WTC11 (cell line): ENCODE results near the gene HAPSTR1. TPM values are rescaled to one million over a fixed set of nuclear protein-coding genes. Genes with fewer than 3 reads are reported as not detected.

ENCODE experiments used
- ATAC-seq: fragments of 200-7000 bp; cut with Tn5 transposase; 2 replicates; pipeline ENCODE4 v1.10.0; 2021; ENCODE audit warnings: mild to moderate bottlenecking, moderate library complexity
- CTCF ChIA-PET: fragments of 300-600 bp; sonication (Branson Sonifier 250); formaldehyde crosslinking; loops from one replicate; lab custom pipeline; 2021; ENCODE audit warnings: antibody characterized with exemption; lab: Charles Lee
- POLR2A ChIA-PET: fragments of 350-600 bp; sonication (Branson Sonifier 250); formaldehyde crosslinking; loops from one replicate; lab custom pipeline; 2021; ENCODE audit warnings: antibody characterized with exemption; lab: Charles Lee
- DNase-seq: peaks from one replicate; pipeline ENCODE4 v3.0.0; 2021; ENCODE audit warnings: low spot score
- H3K27ac Mint-ChIP-seq: 2 replicates; pipeline ENCODE4 v1.8.0; 2021; ENCODE audit warnings: mixed read lengths
- H3K27me3 Mint-ChIP-seq: 2 replicates; pipeline ENCODE4 v1.8.0; 2021; ENCODE audit warnings: low read depth, mild to moderate bottlenecking, moderate library complexity, mixed read lengths
- H3K36me3 Mint-ChIP-seq: 2 replicates; pipeline ENCODE4 v1.8.0; 2021; ENCODE audit warnings: mixed read lengths
- H3K4me1 Mint-ChIP-seq: 2 replicates; pipeline ENCODE4 v1.8.0; 2022; ENCODE audit warnings: mixed read lengths
- H3K4me3 Mint-ChIP-seq: 2 replicates; pipeline ENCODE4 v1.8.0; 2021; ENCODE audit warnings: mild to moderate bottlenecking, moderate library complexity, mixed read lengths
- H3K9me3 Mint-ChIP-seq: 2 replicates; pipeline ENCODE4 v1.8.0; 2021; ENCODE audit warnings: mixed read lengths
- CBFB ChIP-seq: sonication (generic); formaldehyde crosslinking; IDR thresholded peaks from 2 replicates; pipeline ENCODE4 v1.8.1; 2022; ENCODE audit warnings: mild to moderate bottlenecking, low read depth, missing genetic modification reagents
- ESRRA ChIP-seq: sonication (generic); formaldehyde crosslinking; IDR thresholded peaks from 2 replicates; pipeline ENCODE4 v1.8.1; 2022; ENCODE audit warnings: mild to moderate bottlenecking, missing genetic modification reagents, borderline replicate concordance
- FOXK1 ChIP-seq: sonication (generic); formaldehyde crosslinking; IDR thresholded peaks from 2 replicates; pipeline ENCODE4 v1.8.0; 2022; ENCODE audit warnings: mild to moderate bottlenecking, moderate library complexity, missing genetic modification reagents
- FOXP1 ChIP-seq: sonication (generic); formaldehyde crosslinking; IDR thresholded peaks from 2 replicates; pipeline ENCODE4 v1.8.0; 2022; ENCODE audit warnings: missing genetic modification reagents, mild to moderate bottlenecking, moderate library complexity, borderline replicate concordance
- MXD4 ChIP-seq: fragments of 250-450 bp; sonication (Bioruptor Pico); IDR thresholded peaks from 2 replicates; pipeline ENCODE4 v1.8.0; 2021; ENCODE audit warnings: mild to moderate bottlenecking, moderate library complexity, borderline replicate concordance
- NFATC4 ChIP-seq: fragments of 250-450 bp; sonication (Bioruptor Pico); IDR thresholded peaks from 2 replicates; pipeline ENCODE4 v1.9.0; 2021; ENCODE audit warnings: mild to moderate bottlenecking
- NFYB ChIP-seq: sonication (generic); formaldehyde crosslinking; conservative IDR thresholded peaks from 2 replicates; pipeline ENCODE4 v1.8.0; 2022; ENCODE audit warnings: low read depth, missing genetic modification reagents
- RELA ChIP-seq: sonication (generic); formaldehyde crosslinking; IDR thresholded peaks from 2 replicates; pipeline ENCODE4 v1.8.1; 2022; ENCODE audit warnings: missing genetic modification reagents, mild to moderate bottlenecking, borderline replicate concordance
- RORB ChIP-seq: fragments of 250-450 bp; sonication (Bioruptor Pico); IDR thresholded peaks from 2 replicates; pipeline ENCODE4 v1.9.0; 2021; ENCODE audit warnings: mild to moderate bottlenecking
- SOX15 ChIP-seq: fragments of 250-450 bp; sonication (Bioruptor Pico); IDR thresholded peaks from 2 replicates; pipeline ENCODE4 v1.9.0; 2021; ENCODE audit warnings: mild to moderate bottlenecking
- TEAD1 ChIP-seq: sonication (generic); formaldehyde crosslinking; IDR thresholded peaks from 2 replicates; pipeline ENCODE4 v1.8.0; 2022; ENCODE audit warnings: mild to moderate bottlenecking, missing genetic modification reagents
- ZNF232 ChIP-seq: sonication (generic); formaldehyde crosslinking; IDR thresholded peaks from 2 replicates; pipeline ENCODE4 v1.8.0; 2022; ENCODE audit warnings: mild to moderate bottlenecking, missing genetic modification reagents
- ZNF671 ChIP-seq: fragments of 250-450 bp; sonication (Bioruptor Pico); IDR thresholded peaks from 2 replicates; pipeline ENCODE4 v1.8.0; 2021; ENCODE audit warnings: mild to moderate bottlenecking
- total RNA-seq: library from RNA; stranded (reverse); gene quantifications from 3 replicates; pipeline ENCODE4 v1.2.3, GENCODE V29; 2021
- TF ChIP-seq, protein P1 (sequence below): sonication (generic); formaldehyde crosslinking; IDR thresholded peaks from 2 replicates; pipeline ENCODE4 v1.8.1; 2022; ENCODE audit warnings: low read depth, mild to moderate bottlenecking, moderate library complexity, missing genetic modification reagents, borderline replicate concordance
- TF ChIP-seq, protein P2 (sequence below): sonication (generic); formaldehyde crosslinking; IDR thresholded peaks from 2 replicates; pipeline ENCODE4 v1.8.1; 2023; ENCODE audit warnings: mild to moderate bottlenecking, missing genetic modification reagents
- TF ChIP-seq, protein P3 (sequence below): sonication (generic); formaldehyde crosslinking; IDR thresholded peaks from 2 replicates; pipeline ENCODE4 v1.8.0; 2022; ENCODE audit warnings: missing genetic modification reagents
- TF ChIP-seq, protein P4 (sequence below): sonication (generic); formaldehyde crosslinking; IDR thresholded peaks from 2 replicates; pipeline ENCODE4 v1.8.1; 2022; ENCODE audit warnings: low read depth, missing genetic modification reagents, borderline replicate concordance
- TF ChIP-seq, protein P5 (sequence below): sonication (generic); formaldehyde crosslinking; IDR thresholded peaks from 2 replicates; pipeline ENCODE4 v1.8.0; 2022; ENCODE audit warnings: mild to moderate bottlenecking, missing genetic modification reagents
- TF ChIP-seq, protein P6 (sequence below): fragments of 200-600 bp; IDR thresholded peaks from 2 replicates; pipeline ENCODE4 v1.8.0; 2022; ENCODE audit warnings: antibody characterized with exemption

Gene HAPSTR1
- total RNA-seq, 1 experiment from 2014 or later, result 54.3 TPM

DNA sequence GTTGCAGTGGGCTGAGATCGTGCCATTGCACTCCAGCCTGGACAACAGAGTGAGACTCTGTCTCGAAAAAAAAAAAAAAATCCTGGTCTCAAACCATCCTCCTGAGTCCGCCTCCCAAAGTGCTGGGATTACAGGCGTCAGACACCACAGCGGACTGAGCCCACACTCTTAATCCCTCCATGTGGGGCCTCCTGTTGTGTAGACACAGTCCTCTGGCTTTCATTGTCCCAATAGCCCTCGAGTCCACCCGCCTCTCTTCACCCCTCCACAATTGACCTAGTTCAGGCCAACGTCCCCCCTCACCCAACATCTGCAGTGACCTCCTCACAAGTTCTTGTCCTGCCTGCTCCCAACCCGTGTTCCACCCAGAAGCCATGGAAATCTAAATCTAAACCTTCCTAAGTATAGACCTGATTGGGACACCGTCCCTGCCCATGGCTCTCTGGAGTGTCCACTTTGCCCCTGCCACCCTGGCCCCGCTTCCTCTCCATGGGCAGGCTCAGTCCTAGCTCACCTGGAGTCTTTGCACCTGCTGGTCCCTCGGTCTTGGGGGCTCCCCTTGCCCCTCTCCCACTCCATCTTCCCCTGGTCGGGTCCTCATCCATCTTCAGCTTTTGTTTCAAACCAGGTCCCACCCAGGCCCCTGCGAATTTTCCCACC, 46.7 kb downstream of the HAPSTR1 start:
- TF ChIP-seq CBFB (no peak), RELA (no peak), ZNF671 (CRISPR knock-in tag) (no peak), SOX15 (CRISPR knock-in tag) (no peak), NFATC4 (CRISPR knock-in tag) (no peak), RORB (CRISPR knock-in tag) (no peak), TEAD1 (CRISPR knock-in tag) (no peak), MXD4 (CRISPR knock-in tag) (no peak), FOXP1 (CRISPR knock-in tag) (no peak), ESRRA (CRISPR knock-in tag) (no peak), ZNF232 (no peak), NFYB (CRISPR knock-in tag) (no peak)
- TF ChIP-seq, protein P1, sequence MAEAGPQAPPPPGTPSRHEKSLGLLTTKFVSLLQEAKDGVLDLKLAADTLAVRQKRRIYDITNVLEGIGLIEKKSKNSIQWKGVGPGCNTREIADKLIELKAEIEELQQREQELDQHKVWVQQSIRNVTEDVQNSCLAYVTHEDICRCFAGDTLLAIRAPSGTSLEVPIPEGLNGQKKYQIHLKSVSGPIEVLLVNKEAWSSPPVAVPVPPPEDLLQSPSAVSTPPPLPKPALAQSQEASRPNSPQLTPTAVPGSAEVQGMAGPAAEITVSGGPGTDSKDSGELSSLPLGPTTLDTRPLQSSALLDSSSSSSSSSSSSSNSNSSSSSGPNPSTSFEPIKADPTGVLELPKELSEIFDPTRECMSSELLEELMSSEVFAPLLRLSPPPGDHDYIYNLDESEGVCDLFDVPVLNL (CRISPR knock-in tag), result no peak
- TF ChIP-seq, protein P2, sequence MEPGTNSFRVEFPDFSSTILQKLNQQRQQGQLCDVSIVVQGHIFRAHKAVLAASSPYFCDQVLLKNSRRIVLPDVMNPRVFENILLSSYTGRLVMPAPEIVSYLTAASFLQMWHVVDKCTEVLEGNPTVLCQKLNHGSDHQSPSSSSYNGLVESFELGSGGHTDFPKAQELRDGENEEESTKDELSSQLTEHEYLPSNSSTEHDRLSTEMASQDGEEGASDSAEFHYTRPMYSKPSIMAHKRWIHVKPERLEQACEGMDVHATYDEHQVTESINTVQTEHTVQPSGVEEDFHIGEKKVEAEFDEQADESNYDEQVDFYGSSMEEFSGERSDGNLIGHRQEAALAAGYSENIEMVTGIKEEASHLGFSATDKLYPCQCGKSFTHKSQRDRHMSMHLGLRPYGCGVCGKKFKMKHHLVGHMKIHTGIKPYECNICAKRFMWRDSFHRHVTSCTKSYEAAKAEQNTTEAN, result no peak
- TF ChIP-seq, protein P3, sequence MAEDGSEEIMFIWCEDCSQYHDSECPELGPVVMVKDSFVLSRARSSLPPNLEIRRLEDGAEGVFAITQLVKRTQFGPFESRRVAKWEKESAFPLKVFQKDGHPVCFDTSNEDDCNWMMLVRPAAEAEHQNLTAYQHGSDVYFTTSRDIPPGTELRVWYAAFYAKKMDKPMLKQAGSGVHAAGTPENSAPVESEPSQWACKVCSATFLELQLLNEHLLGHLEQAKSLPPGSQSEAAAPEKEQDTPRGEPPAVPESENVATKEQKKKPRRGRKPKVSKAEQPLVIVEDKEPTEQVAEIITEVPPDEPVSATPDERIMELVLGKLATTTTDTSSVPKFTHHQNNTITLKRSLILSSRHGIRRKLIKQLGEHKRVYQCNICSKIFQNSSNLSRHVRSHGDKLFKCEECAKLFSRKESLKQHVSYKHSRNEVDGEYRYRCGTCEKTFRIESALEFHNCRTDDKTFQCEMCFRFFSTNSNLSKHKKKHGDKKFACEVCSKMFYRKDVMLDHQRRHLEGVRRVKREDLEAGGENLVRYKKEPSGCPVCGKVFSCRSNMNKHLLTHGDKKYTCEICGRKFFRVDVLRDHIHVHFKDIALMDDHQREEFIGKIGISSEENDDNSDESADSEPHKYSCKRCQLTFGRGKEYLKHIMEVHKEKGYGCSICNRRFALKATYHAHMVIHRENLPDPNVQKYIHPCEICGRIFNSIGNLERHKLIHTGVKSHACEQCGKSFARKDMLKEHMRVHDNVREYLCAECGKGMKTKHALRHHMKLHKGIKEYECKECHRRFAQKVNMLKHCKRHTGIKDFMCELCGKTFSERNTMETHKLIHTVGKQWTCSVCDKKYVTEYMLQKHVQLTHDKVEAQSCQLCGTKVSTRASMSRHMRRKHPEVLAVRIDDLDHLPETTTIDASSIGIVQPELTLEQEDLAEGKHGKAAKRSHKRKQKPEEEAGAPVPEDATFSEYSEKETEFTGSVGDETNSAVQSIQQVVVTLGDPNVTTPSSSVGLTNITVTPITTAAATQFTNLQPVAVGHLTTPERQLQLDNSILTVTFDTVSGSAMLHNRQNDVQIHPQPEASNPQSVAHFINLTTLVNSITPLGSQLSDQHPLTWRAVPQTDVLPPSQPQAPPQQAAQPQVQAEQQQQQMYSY, result no peak
- TF ChIP-seq, protein P4, sequence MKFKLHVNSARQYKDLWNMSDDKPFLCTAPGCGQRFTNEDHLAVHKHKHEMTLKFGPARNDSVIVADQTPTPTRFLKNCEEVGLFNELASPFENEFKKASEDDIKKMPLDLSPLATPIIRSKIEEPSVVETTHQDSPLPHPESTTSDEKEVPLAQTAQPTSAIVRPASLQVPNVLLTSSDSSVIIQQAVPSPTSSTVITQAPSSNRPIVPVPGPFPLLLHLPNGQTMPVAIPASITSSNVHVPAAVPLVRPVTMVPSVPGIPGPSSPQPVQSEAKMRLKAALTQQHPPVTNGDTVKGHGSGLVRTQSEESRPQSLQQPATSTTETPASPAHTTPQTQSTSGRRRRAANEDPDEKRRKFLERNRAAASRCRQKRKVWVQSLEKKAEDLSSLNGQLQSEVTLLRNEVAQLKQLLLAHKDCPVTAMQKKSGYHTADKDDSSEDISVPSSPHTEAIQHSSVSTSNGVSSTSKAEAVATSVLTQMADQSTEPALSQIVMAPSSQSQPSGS (CRISPR knock-in tag), result no peak
- POLR2A ChIA-PET, result no interaction called here
- H3K4me3 Mint-ChIP-seq, result no peak overlapping the region
- DNase-seq (no peak), ATAC-seq (no peak)
- peaks cover 6% of the 10 kb centered on the region for H3K36me3 Mint-ChIP-seq
- H3K27me3 Mint-ChIP-seq, result no peaks in the 10 kb centered on the region
- CTCF ChIA-PET, result interaction anchor here (0.5 to 2.9 kb wide), 27 partner anchors 10 to 1171 kb away, joined by 3 to 40 read pairs (median 6); partner anchors contain the start of gene HAPSTR1
- no peak overlapping the region for H3K27ac Mint-ChIP-seq
- peaks cover 4% of the 10 kb centered on the region for H3K9me3 Mint-ChIP-seq
- peaks cover 18% of the 10 kb centered on the region for H3K4me1 Mint-ChIP-seq

DNA sequence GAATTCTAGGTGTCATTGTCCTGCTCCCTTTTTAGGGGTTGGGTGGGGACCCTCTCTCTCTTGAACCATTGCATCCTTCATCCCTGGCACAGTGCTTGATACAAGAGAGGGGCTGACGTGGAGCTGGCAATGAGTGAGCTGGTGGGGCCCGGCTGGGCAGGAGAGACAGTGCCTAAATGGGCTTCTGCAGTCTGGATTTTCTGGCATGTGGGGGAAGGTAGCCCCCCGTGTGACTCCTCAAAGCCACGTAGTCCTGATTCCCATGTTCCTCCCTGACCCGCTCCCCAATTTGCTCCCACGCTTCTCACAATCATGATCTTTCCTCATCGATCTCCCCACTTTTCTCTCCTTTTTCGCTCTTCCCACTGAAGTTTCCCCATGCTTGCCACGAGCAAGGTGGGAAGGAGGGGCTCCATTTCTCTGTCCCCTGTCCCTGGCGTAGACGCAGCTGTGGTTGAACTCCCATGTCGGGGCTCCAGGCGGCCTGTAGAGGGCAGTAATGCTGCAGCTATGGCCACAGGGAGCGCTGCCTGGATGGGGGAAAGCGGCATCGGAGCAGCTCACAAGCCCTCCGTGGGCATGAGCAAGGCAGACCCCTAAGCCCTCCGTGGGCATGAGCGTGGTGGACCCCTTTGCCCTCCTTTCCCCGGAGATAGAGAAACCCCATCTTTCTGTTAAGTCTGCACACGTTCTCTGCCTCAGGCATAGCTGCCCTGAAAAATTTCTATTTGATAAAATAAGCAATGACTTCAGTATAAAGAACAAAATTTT, 47.5 kb downstream of the HAPSTR1 start:
- ATAC-seq (peak; percentile 79), DNase-seq (peak; percentile 91)
- H3K27me3 Mint-ChIP-seq, result no peaks in the 10 kb centered on the region
- peak overlapping the region; percentile 51 for H3K4me3 Mint-ChIP-seq
- peaks cover 6% of the 10 kb centered on the region for H3K36me3 Mint-ChIP-seq
- CTCF ChIA-PET, result interaction anchor here (0.5 to 2.9 kb wide), 44 partner anchors 8 to 1952 kb away, joined by 3 to 40 read pairs (median 4); partner anchors contain the start of gene HAPSTR1
- TF ChIP-seq, protein P5, sequence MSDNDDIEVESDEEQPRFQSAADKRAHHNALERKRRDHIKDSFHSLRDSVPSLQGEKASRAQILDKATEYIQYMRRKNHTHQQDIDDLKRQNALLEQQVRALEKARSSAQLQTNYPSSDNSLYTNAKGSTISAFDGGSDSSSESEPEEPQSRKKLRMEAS, result no peak
- TF ChIP-seq, protein P6, sequence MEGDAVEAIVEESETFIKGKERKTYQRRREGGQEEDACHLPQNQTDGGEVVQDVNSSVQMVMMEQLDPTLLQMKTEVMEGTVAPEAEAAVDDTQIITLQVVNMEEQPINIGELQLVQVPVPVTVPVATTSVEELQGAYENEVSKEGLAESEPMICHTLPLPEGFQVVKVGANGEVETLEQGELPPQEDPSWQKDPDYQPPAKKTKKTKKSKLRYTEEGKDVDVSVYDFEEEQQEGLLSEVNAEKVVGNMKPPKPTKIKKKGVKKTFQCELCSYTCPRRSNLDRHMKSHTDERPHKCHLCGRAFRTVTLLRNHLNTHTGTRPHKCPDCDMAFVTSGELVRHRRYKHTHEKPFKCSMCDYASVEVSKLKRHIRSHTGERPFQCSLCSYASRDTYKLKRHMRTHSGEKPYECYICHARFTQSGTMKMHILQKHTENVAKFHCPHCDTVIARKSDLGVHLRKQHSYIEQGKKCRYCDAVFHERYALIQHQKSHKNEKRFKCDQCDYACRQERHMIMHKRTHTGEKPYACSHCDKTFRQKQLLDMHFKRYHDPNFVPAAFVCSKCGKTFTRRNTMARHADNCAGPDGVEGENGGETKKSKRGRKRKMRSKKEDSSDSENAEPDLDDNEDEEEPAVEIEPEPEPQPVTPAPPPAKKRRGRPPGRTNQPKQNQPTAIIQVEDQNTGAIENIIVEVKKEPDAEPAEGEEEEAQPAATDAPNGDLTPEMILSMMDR, result peak; percentile 66
- TF ChIP-seq FOXK1 (CRISPR knock-in tag), result no peak
- no peak for TF ChIP-seq ESRRA (CRISPR knock-in tag)
- TF ChIP-seq, all 79 proteins: peak for 1
- no peak overlapping the region for H3K27ac Mint-ChIP-seq
- peaks cover 18% of the 10 kb centered on the region for H3K4me1 Mint-ChIP-seq
- H3K9me3 Mint-ChIP-seq, result peaks cover 4% of the 10 kb centered on the region
- POLR2A ChIA-PET, result no interaction called here
